Stimulated activated CD4-positive, alpha-beta T cell treated with anti-CD3 and anti-CD28 coated beads, Interleukin-4, amount 100 ng/mL, for 4 hours (primary cell): ENCODE measurements around the gene EWSR1.
"Not testable (repeated sequence)": the region's sequence is repeated elsewhere in the genome, so short reads cannot be mapped to it uniquely, and the experiment has no call there.

Source experiments
- DNase-seq, 2 experiments: peaks; one replicate each; pipeline ENCODE4 v3.0.0-alpha.2; 2020

EWSR1 gene

GRCh38 chr22:29339381-29340235, 71.5 kb downstream of the EWSR1 start:
- no peak for DNase-seq

- no peak for DNase-seq
Measured at GRCh38 chr22:29340566-29340965, 72.5 kb downstream of the EWSR1 start.

GRCh38 chr22:29341056-29341848, 73.2 kb downstream of the EWSR1 start:
- no peak for DNase-seq

GRCh38 chr22:29341849-29342127, 73.7 kb downstream of the EWSR1 start:
- no peak for DNase-seq

GRCh38 chr22:29342177-29342576, 74.1 kb downstream of the EWSR1 start:
- no peak for DNase-seq

- DNase-seq: no peak
Measured at GRCh38 chr22:29342577-29343312, 74.7 kb downstream of the EWSR1 start.

- no peak for DNase-seq
Measured at GRCh38 chr22:29343313-29343805, 75.3 kb downstream of the EWSR1 start.

GRCh38 chr22:29344137-29344536, 76.1 kb downstream of the EWSR1 start:
- DNase-seq: no peak

- DNase-seq: not testable (repeated sequence)
Measured at GRCh38 chr22:29344889-29345288, 76.8 kb downstream of the EWSR1 start.

GRCh38 chr22:29345932-29346331, 77.9 kb downstream of the EWSR1 start:
- no peak for DNase-seq

- no peak for DNase-seq
Measured at GRCh38 chr22:29346659-29347058, 78.6 kb downstream of the EWSR1 start.

GRCh38 chr22:29348041-29348440, 80.0 kb downstream of the EWSR1 start:
- no peak for DNase-seq

- DNase-seq: no peak
Measured at GRCh38 chr22:29348956-29349355, 80.9 kb downstream of the EWSR1 start.
